K562 (cell line): ENCODE measurements around the gene FILIP1L. TPM values are rescaled to one million over a fixed set of nuclear protein-coding genes. Genes with fewer than 3 reads are reported as not detected.

Source experiments
- AFF4 ChIP-seq: sonication (generic); formaldehyde crosslinking; IDR thresholded peaks from 2 replicates; pipeline ENCODE4 v1.8.0; 2023; ENCODE audit warnings: mild to moderate bottlenecking, missing genetic modification reagents
- ARID3B ChIP-seq: fragments of 250-450 bp; sonication (Bioruptor Pico); IDR thresholded peaks from 2 replicates; pipeline ENCODE4 v1.4.0; 2020; ENCODE audit warnings: borderline replicate concordance
- BMI1 ChIP-seq: fragments of 150-350 bp; IDR thresholded peaks from 2 replicates; pipeline ENCODE4 v1.6.1; 2014; ENCODE audit warnings: low read length
- MCM3 ChIP-seq: fragments of 450-650 bp; IDR thresholded peaks from 2 replicates; pipeline ENCODE4 v1.6.1; 2016
- NFYB ChIP-seq: IDR thresholded peaks from 2 replicates; pipeline ENCODE4 v1.6.1; 2011; ENCODE audit warnings: mild to moderate bottlenecking, moderate library complexity; ENCODE audit not compliant: insufficient read length; ENCODE audit errors: extremely low read depth
- PTRF ChIP-seq: fragments of 450-650 bp; IDR thresholded peaks from 2 replicates; pipeline ENCODE4 v1.6.1; 2016; ENCODE audit warnings: mild to moderate bottlenecking, missing genetic modification characterization, missing compliant biosample characterization
- RB1 ChIP-seq: fragments of 450-650 bp; IDR thresholded peaks from 2 replicates; pipeline ENCODE4 v1.6.1; 2017; ENCODE audit warnings: low read depth, mild to moderate bottlenecking
- RFX1 ChIP-seq: fragments of 450-650 bp; IDR thresholded peaks from 2 replicates; pipeline ENCODE4 v1.6.1; 2016; ENCODE audit warnings: mild to moderate bottlenecking, moderate library complexity
- RNF2 ChIP-seq: sonication (generic); IDR thresholded peaks from 2 replicates; pipeline ENCODE4 v1.6.1; 2016
- SUPT5H ChIP-seq: fragments of 450-650 bp; IDR thresholded peaks from 2 replicates; pipeline ENCODE4 v1.6.1; 2016
- TEAD1 ChIP-seq, 2 experiments: fragments of 450-650 bp in 1 of 2; sonication (generic) in 1 of 2; formaldehyde crosslinking; IDR thresholded peaks; 2 replicates each; pipeline versions ENCODE4 v1.4.0 to v1.8.0; 2020 to 2022; ENCODE audit warnings: mild to moderate bottlenecking in 2 of 2, missing genetic modification reagents in 1 of 2
- THRAP3 ChIP-seq: fragments of 450-650 bp; IDR thresholded peaks from 2 replicates; pipeline ENCODE4 v1.6.1; 2016; ENCODE audit warnings: mild to moderate bottlenecking, inconsistent platforms, borderline replicate concordance
- U2AF2 ChIP-seq: fragments of 200-400 bp; formaldehyde crosslinking; optimal IDR thresholded peaks from 2 replicates; pipeline ENCODE3; 2017; ENCODE audit warnings: low read depth, mild to moderate bottlenecking, low read length
- ZKSCAN3 ChIP-seq: fragments of 250-450 bp; sonication (Bioruptor Pico); IDR thresholded peaks from 2 replicates; pipeline ENCODE4 v1.4.0; 2020
- ZNF121 ChIP-seq: sonication (generic); formaldehyde crosslinking; conservative IDR thresholded peaks from 2 replicates; pipeline ENCODE4 v1.8.0; 2022; ENCODE audit warnings: missing genetic modification reagents
- ZNF217 ChIP-seq: sonication (generic); formaldehyde crosslinking; IDR thresholded peaks from 2 replicates; pipeline ENCODE4 v1.8.0; 2022; ENCODE audit warnings: mild to moderate bottlenecking, missing genetic modification reagents
- ZNF655 ChIP-seq: fragments of 250-450 bp; sonication (Bioruptor Pico); IDR thresholded peaks from 2 replicates; pipeline ENCODE4 v1.5.0; 2021
- ZNF668 ChIP-seq: fragments of 250-450 bp; sonication (Bioruptor Pico); IDR thresholded peaks from 2 replicates; pipeline ENCODE4 v1.8.0; 2022; ENCODE audit warnings: mild to moderate bottlenecking, inconsistent platforms
- ZNF699 ChIP-seq: fragments of 250-450 bp; sonication (Bioruptor Pico); IDR thresholded peaks from 2 replicates; pipeline ENCODE4 v1.8.0; 2021; ENCODE audit warnings: mild to moderate bottlenecking, moderate library complexity; ENCODE audit not compliant: insufficient replicate concordance
- ZNF77 ChIP-seq: fragments of 250-450 bp; sonication (Bioruptor Pico); IDR thresholded peaks from 2 replicates; pipeline ENCODE4 v1.5.0; 2020
- ZNF780A ChIP-seq: fragments of 250-450 bp; sonication (Bioruptor Pico); IDR thresholded peaks from 2 replicates; pipeline ENCODE4 v1.5.0; 2021; ENCODE audit warnings: mild to moderate bottlenecking
- polyA plus RNA-seq, 8 experiments: library from polyadenylated mRNA; depleted of rRNA in 4 of 8; stranded (reverse) in 5 of 8; unstranded in 3 of 8; fragments of >200 nt; fragmentation: Nextera tagmentation in 2 of 8; fragmentation: Illumina TruSeq in 1 of 8; extraction: Ambion mirVana in 2 of 8; extraction: Trizol in 1 of 8; gene quantifications; 2 replicates each; pipeline versions ENCODE4 v1.2.1 to v1.2.3, GENCODE V29; 2011 to 2014; ENCODE audit warnings: inconsistent platforms in 1 of 8, missing spikeins in 1 of 8
- total RNA-seq, 7 experiments: library from RNA; depleted of rRNA in 6 of 7; stranded (reverse); fragments of >200 nt in 6 of 7; fragmentation: Illumina TruSeq in 2 of 7; extraction: Trizol in 2 of 7; gene quantifications; 2 replicates each; pipeline versions ENCODE4 v1.2.1 to v1.2.3, GENCODE V29; 2011 to 2021; ENCODE audit warnings: low replicate concordance in 1 of 7
- TF ChIP-seq, protein P1 (sequence below): IDR thresholded peaks from 2 replicates; pipeline ENCODE4 v1.6.1; 2014; ENCODE audit warnings: antibody characterized with exemption

FILIP1L gene
- total and polyA plus RNA-seq, 9 of the 15 experiments (the other 6 are each of a cell fraction or from before 2014, with no cell fraction given) = 0.50 to 2.1 (median 1.1) TPM

DNA sequence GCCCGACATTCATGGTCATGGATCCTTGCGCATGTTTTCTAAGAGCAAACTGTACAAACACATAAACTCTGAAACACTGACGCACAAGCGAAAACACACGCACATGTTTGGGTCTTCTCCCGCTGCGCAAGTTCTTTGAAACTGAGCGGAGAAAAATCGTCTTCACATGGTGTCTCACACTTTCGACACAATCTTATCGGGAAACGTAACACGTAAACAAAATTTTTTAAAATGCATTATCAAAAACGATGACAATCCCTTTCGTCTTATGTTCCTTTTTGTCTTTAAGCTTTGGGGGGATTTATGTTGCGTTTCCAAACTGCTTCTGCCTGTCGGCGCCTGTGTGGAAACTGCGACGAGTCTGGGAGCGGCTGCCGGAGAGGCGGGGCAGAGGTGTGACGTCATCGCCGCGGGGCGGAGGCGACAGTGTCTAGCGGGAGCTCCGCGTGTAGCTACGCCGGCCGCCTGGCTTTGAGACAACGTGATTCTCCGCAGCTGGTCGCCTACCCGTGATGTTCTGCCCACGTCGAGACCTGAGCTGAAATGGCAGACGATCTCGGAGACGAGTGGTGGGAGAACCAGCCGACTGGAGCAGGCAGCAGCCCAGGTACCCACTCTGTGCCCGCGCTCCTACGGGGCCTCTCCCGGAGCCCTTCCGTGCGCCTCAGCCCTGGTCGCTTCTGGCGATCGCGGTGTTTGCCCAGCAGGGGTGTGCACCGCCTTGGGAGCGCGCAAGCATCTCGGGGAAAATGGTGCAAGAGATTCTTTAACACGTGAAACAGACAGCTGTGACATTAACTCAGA is 296.7 kb downstream of the FILIP1L start, which contains the start of gene CMSS1 (continued):
- no peak for TF ChIP-seq ZNF77 (CRISPR knock-in tag)
- TF ChIP-seq MCM3 = no peak
- no peak for TF ChIP-seq ZNF121 (CRISPR knock-in tag)
- no peak for TF ChIP-seq THRAP3
- no peak for TF ChIP-seq ARID3B (CRISPR knock-in tag)
- TF ChIP-seq SUPT5H = peak; percentile 76
- TF ChIP-seq U2AF2 = no peak
- no peak for TF ChIP-seq ZNF780A (CRISPR knock-in tag)
- no peak for TF ChIP-seq RFX1
- no peak for TF ChIP-seq BMI1
- 0 out of 2 replicates have a peak, but pooled peaks have one; percentile 34 for TF ChIP-seq RNF2
- 0 out of 4 replicates have a peak, but pooled peaks of 1 of the 2 experiments have one; percentile 24 for TF ChIP-seq TEAD1 (CRISPR knock-in tag; IDR thresholded peaks at IDR 0.05)
- TF ChIP-seq ZNF655 = no peak
- no peak for TF ChIP-seq NFYB
- TF ChIP-seq AFF4 (CRISPR knock-in tag) = no peak; the same call in 1 of the 2 replicates
- TF ChIP-seq ZNF668 (CRISPR knock-in tag) = no peak
- TF ChIP-seq RB1 = no peak; the same call in none of the 2 replicates
- TF ChIP-seq, protein P1, sequence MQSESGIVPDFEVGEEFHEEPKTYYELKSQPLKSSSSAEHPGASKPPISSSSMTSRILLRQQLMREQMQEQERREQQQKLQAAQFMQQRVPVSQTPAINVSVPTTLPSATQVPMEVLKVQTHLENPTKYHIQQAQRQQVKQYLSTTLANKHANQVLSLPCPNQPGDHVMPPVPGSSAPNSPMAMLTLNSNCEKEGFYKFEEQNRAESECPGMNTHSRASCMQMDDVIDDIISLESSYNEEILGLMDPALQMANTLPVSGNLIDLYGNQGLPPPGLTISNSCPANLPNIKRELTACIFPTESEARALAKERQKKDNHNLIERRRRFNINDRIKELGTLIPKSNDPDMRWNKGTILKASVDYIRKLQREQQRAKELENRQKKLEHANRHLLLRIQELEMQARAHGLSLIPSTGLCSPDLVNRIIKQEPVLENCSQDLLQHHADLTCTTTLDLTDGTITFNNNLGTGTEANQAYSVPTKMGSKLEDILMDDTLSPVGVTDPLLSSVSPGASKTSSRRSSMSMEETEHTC = no peak
- no peak for TF ChIP-seq ZNF217 (CRISPR knock-in tag)
- TF ChIP-seq ZKSCAN3 (CRISPR knock-in tag) = no peak
- TF ChIP-seq PTRF (tag) = no peak
- no peak for TF ChIP-seq ZNF699 (CRISPR knock-in tag)
